GM10266 (cell line): ENCODE data around the gene NCMAP.

Experiments
- DNase-seq: peaks from one replicate; pipeline ENCODE4 v3.0.0; 2012; ENCODE audit errors: extremely low spot score
- TF ChIP-seq, protein P1 (sequence below): IDR thresholded peaks from 2 replicates; pipeline ENCODE4 v1.5.1; 2012; ENCODE audit warnings: mild to moderate bottlenecking, low read depth; ENCODE audit not compliant: control insufficient read depth, insufficient read depth; ENCODE audit errors: missing control alignments

Gene NCMAP

DNA sequence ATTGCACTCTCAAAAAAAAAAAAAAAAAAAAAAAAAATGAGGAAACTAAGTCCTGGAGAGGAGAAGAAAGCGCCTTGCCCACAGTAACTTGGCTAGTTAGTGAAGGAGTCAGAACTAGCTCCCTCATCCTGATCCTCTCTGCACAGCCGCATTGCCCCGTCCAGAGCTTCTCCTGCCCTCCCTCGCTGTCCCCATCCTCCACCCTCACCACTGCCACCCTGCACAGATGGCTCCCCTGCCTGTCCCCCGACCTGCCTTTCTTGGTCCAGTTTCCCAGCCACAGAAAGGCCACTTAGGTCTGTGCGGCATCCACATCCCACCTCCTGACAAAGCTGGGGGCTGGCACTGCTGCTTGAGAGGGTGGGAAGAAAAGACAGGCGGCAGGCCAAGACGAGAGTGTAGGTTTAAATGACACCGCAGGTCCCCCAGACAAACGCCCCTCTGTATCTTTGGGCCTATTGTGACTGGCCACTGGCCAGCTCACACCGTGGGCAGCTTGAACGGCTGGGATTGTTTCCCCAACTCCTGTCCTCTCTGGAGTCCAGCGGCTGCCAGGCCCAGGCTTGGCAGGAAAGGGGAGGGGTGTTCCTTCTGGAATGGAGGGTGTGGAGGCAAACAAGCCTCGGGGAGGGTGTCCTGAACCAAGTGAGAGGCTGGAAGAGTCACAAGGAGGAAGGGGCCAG lies 20.2 kb downstream of the NCMAP start:
- DNase-seq = no peak
- TF ChIP-seq, protein P1, sequence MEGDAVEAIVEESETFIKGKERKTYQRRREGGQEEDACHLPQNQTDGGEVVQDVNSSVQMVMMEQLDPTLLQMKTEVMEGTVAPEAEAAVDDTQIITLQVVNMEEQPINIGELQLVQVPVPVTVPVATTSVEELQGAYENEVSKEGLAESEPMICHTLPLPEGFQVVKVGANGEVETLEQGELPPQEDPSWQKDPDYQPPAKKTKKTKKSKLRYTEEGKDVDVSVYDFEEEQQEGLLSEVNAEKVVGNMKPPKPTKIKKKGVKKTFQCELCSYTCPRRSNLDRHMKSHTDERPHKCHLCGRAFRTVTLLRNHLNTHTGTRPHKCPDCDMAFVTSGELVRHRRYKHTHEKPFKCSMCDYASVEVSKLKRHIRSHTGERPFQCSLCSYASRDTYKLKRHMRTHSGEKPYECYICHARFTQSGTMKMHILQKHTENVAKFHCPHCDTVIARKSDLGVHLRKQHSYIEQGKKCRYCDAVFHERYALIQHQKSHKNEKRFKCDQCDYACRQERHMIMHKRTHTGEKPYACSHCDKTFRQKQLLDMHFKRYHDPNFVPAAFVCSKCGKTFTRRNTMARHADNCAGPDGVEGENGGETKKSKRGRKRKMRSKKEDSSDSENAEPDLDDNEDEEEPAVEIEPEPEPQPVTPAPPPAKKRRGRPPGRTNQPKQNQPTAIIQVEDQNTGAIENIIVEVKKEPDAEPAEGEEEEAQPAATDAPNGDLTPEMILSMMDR = no peak

DNA sequence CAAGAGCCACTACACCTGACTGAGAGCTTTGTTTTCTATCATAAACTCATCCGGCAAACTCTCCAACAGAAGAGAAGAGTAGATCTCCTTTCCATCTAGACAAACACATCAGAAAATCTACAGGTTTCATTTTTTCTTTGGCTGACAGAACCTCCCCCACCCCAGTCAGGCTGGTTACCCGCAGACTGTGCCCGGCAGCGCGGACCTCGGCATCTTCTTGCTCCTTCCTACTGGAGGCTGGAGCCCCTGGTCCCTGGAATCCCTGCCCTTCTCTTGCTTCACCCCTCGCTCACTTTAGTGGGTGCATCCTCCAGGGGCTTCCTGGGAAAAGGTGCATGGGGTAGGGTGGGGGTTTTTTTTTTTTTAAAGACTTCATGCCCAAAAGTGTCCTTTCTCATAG lies 23.0 kb downstream of the NCMAP start:
- TF ChIP-seq, protein P1 = no peak
- DNase-seq = no peak

DNA sequence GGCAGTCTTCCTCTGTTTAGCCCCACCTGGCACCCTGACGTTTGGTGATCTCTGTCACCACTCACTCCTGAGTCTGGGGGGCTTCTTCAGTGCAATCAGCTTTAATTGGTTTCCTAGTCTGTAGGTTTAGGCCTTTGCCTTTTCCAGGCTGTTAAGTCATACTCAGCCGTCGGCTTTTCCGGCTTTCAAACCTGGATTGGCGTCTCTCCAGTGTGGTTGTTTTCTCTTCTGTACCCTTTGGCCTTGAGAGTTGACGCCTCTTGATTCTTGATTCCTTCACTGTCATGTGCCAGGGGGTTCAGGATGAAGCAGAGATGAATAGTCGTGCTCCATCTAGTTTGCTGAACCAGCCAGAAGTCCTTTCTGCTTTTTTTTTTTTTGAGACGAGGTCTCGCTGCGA lies 24.9 kb downstream of the NCMAP start:
- no peak for DNase-seq
- TF ChIP-seq, protein P1 = no peak

DNA sequence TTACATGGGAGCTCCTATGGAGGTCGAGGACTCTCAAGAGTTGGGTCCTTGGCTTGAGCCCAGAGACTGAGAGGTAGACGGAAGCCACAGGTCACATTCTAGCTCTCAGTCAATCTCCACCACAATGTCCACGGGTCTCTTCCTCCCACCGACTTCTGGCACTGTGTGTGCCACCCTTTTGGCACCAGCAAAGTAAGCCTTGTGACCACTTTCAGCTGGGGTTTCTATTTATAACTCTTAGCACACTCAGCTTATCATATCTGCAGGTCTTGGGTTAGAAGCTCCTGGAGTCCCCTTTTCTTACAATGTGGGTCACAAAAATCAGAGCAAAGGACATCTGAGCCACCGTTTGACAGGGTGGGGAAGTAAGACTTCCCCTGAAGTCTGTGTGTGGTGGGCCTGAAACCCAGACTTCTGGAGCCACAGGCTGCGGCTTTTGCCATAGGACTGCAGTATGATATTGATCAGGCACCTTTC lies 28.3 kb downstream of the NCMAP start:
- TF ChIP-seq, protein P1 = no peak
- no peak for DNase-seq

DNA sequence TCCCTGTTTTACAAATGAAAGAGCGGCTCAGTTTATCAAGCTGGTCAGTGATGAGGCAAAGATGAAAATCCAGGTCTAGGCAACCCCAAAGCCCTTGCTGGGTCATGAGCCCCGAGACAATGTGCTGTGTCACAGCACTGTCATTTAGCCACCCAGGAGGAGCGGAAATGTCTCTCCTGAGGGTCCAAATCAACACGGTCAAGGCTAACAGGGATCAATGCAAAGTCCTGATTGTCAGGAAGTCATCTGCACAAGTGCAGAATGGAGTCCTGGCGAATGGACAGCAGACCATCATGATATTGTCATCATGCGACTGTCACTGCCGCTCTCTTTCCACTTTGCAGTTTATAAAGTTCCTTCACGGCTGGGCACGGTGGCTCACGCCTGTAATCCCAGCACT lies 30.2 kb downstream of the NCMAP start:
- no peak for DNase-seq

DNA sequence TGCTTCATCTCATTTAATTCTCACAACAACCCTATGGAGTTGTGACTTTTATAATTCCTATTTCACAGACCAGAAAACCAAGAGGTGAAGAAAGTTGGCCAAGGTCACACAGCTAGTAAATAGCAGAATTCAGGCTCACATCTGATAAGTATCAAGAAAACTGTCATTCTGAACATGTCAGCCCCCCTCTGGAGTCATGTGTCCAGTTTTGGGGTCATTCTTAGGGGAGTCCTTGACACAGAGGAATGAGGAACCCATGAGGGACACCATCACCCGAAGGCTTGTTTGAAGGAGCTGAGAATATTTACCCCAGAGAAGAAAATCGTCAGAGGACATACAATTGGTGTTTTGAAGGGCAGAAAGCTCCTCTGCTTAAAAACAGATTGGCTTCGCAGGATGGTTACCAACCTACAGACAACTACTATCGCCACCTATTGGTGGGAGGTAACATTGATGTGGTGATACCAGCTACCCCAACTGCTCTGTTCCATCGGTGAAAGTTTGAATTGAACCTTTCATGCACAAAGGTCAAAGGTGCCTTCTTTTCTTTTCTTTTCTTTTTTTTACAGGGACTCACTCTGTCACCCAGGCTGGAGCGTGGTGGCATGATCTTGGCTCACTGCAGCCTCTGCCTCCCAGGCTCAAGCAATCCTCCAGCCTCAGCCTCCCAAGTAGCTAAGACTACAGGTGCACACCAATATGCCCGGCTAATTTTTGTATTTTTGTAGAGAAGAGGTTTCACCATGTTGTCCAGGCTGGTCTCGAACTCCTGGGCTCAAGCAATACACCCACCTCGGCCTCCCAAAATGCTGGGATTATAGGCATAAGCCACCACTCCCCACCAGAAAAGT lies 31.3 kb downstream of the NCMAP start:
- TF ChIP-seq, protein P1 = peak; percentile 80
- peak; percentile 77 for DNase-seq

More for the DNA sequence above, 30.2 kb downstream of the NCMAP start:
- TF ChIP-seq, protein P1 = no peak

DNA sequence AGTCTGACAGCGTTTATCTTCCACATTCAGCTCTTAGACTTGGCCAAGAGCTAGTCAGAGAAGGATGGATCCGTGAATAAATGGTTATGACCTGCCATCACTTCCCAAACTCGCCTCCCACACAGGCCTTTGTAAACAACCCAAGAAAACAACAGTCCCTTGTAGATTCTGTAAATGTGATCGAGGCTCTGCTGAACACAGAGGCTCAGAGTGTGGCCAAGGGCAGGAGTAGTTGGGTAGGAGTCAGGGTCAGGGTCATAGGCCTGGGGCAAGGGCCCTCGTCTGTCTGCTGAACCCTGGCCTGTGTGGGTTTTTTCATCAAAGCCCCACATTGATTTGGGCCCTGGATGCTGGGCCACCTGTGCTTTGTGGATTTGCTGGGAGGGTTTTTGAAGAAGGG lies 32.7 kb downstream of the NCMAP start:
- no peak for DNase-seq
- TF ChIP-seq, protein P1 = no peak
